IPS-NIHi7 (cell line): ENCODE data around the gene PIGA.

ENCODE experiments used
- DNase-seq: peaks from one replicate; pipeline ENCODE4 v3.0.0; 2012; ENCODE audit warnings: mixed read lengths; ENCODE audit errors: extremely low spot score

Gene PIGA, protein sequence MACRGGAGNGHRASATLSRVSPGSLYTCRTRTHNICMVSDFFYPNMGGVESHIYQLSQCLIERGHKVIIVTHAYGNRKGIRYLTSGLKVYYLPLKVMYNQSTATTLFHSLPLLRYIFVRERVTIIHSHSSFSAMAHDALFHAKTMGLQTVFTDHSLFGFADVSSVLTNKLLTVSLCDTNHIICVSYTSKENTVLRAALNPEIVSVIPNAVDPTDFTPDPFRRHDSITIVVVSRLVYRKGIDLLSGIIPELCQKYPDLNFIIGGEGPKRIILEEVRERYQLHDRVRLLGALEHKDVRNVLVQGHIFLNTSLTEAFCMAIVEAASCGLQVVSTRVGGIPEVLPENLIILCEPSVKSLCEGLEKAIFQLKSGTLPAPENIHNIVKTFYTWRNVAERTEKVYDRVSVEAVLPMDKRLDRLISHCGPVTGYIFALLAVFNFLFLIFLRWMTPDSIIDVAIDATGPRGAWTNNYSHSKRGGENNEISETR

DNA sequence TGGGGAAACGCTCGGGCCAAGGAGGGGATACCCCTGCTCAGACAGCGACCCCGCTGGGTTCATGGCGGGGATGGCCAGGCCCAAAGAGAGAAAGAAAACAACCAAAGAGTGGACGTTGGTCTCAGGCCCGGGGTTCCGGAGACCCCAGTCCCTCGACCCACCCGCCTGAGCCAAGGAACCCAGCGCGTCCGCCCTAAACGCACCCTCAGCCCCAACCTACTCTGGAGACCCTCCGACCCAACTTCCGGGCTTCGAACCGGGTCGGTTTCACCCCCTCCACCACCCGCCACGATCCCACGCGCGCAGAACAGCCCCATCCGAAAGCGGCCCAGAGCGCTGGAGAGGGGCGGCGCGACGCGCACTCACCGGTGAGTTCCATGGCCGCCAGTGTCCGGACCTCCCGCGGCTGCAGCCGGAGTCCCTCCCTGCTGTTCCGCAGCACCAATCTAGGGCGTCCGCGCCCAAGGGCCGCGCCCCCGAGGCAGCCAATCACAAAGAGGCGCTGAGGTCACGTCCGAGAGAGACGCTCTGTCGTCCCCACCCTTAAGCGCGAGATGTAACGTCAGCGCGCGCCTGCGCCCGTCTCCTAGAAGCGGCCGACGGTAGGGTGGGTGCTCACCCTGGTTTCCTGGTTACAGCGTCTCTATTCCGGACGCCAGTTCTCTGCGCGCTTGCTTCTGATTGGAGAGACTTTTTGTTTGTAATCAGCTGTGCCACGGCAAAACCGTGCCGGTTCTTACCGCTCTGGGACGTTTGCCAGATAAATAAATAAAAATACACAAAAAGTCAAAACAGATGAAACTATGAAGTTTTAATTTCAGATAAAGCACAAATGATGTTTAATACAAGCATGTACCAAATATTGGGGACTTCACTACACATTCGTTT, at the start of gene PIGA:
Gene PIGA, minus strand, starts transcription at position 389 of the 888 bp plus-strand sequence. CDS start 3,593 bp downstream, outside the sequence.
- peak; percentile 91 for DNase-seq

DNA sequence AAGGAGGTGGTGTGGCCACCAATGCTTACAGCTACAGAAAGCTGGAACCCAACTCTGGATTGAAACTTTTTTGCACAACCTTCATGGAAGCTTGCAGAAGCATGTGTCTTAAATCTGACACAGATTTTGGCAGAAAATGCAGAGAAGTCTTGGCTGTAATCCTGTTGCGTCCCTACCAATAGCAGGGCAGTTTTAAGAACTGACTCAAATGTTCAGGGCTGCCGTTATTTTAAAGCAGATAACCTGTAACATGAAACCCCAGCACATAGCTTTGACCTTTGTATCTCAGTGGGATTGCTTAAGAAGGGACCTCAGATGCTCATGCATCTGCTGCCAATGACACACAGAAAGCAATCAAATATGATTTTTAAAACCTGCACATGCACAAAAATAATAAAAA, 49.0 kb upstream of the PIGA start, which contains the start of gene VEGFD:
Gene VEGFD, minus strand, starts transcription at position 110 of the 400 bp plus-strand sequence. CDS start 467 bp downstream, outside the sequence.
- peak; percentile 16 for DNase-seq

DNA sequence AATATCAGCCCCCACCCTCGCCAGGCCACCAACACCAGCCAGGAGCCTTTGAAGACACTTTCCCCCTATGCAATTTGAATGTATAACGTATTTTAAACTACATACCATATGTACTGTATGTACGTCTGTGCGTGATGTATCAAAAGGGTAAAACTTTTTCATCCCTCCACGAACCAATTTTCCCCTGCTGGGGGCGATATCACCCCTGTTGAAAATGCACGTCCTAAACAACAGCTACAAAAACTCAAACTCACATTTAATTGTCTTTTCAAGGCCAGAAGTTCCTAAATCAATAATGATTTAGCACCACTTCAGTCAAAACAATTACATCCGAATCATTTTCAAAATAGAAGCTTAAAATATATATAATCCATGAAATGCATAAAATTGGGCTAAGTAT, 47.5 kb upstream of the PIGA start:
- DNase-seq, result no peak

DNA sequence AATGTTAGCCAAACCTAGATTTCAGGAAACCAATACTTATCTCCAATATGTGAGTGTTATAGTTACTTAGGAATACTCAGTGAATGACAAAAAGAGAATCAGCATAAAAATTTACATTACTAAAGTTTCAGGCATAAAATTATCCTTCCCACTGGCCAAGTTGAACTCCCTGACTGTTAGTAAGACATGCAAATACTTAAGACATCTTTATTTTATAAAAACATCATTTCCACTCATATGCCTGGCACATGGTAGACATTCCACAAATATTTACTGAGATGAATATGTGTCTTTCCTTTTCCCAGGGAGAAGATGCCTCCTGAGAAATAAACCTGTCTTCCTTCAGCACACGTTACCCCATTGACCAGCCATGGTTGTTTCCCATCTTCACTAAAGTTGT, 41.6 kb upstream of the PIGA start:
- no peak for DNase-seq

DNA sequence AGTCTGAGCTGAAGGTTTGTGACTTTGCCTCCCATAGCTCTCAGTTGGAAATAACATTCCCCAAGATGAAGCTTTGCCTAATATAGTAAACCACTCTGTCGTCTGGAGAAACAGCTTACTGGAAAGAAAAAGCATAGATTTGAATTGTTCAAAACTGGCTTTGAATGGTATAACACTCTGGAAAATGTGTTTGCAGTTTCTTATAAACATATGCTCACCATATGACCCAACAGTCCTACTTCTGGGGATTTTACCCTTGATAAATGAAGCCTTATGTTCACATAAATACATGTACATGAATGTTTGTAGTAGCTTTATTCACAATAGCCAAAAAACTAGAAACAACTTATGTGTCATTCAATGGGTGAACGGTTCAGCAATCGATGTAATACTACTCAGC, 38.7 kb upstream of the PIGA start:
- no peak for DNase-seq

DNA sequence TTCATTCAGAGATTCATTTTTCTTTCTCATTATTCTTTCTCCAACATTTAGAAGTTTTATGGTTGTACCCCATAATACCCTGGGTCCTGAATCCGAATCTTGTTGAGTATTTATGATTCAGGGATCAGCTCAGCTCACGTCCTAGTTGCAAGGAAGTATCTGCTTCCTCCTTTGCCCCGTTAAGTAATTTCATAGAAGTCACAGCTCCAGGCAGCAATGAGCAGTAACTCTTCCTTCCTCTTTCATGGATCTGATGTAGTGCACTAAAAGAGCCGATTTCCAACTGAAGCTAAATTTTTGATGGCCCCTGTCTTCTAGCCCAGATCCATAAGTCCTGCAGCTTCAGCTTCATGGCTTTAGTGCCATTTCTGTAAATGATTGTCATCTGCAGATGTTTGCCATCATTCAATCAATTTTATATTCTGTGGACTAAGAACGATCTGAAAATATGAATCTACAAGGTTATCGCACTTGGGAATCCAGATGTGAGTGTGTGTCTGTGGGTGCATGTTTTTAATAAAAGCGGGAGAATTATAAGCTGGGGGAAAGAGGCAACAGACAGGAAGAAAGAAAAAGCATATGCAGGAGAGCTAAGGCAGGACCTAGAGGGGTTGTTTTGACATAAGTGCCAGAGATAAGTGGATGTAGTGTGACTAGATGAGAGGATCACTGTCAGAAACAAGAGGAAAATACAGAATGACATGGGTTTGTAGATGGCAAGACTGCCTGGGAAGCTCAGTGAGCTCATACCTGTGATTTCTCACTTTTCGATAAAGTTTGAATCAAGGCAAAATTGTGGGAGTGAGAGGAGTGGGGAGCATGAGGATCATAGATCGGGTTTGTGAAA, 31.4 kb upstream of the PIGA start:
- DNase-seq, result no peak

DNA sequence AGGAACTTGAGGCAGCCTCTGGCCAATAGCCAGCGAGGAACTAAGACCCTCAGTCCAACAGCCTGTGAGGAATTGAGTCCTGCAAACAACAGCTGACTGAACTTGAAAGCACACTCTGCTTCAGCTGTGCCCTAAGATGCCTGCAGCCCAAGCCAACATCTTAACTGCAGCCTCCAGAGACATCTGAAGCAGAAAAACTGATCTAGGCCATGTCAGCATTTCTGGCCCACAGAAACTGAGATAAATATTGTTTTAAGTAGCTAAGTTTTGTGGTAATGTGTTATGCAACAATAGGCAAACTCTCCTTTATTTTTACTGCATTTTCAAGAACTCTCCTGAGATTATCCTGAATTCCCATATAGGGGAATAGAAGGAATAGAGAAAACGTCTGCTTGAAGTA, 24.4 kb upstream of the PIGA start:
- no peak for DNase-seq

DNA sequence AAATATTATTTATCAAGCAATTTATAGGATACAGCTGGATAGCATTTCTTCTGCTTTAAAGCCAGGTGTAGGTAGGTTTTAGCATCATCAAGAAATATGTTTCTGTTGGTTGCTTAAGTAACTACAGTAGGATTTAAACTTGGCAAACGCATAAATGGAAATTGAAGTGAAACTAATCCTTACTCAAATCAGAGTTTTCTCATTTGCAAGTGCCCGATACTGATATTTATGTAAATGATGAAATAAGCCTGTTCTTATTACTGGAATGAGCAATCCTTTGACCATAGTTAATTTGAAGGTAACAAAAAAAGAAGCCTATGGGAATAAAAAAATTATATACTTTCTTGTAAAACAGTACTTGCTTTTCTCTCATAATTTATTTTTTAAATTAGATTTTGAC, 23.2 kb upstream of the PIGA start:
- no peak for DNase-seq

DNA sequence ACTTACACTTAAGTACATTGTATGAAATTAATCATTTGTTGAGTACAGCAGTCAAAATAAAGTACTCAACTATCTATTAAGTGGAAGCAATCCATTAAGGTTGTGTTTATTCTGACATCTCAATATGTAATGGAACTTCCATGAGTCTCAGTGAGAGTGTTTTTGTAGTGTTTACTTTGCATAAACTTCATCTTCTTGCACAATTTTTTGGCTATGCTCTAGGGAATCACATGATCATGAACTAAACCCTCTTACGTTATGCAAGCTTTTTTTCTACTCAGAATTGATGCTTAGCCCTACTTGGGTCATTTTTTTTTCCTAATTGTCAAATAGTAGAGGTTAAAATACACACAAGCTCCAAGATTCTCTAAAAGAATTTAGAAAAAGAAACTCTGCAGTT, 21.1 kb upstream of the PIGA start:
- DNase-seq, result no peak

DNA sequence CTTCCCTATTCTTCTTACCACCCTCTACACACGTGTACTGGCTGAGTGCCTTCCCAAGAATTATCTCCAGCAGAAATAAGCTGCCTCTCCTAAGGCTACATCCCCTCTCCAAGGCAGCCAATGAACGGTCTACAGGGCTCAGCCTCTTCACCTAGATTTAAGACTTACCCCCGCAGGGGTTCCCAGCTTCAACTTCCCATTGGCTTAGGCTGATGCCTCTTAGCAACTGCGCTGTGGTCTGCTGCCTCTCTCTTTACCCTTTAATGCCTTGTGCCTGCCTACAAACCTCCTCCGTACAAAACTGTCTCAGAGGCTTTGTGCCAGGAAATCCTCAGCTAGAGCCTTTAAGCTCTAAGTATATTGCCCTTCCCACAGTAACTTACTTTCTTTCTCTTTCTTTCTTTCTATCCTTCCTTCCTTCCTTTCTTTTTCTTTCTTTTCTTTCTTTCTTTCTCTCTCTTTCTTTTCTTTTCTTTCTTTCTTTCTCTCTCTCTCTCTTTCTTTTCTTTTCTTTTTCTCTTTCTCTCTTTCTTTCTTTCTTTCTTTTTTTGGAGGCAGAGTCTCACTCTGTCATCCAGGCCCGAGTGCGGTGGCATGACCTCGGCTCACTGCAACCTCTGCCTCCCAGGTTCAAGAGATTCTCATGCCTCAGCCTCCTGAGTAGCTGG, 15.1 kb upstream of the PIGA start:
- DNase-seq, result peak; percentile 49

DNA sequence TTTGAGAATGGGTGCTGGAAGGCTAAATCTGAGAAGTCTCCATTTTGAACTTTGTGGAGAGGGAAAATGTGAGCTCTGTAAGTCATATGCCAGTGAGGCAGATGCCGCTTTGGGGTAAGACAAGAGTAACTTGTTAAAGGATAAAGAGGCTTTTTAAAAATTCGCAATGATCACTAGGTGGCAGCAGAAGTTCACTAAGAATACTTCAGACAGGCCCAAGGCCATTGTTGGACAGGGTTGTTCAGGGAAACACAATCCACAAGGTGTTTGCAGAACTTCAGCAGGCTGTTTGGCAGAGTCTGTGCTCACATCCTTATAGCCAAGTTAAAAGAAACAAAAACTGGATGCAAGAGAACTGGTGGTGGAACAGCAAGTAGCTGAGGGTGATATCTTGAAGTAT, 13.7 kb upstream of the PIGA start:
- peak; percentile 66 for DNase-seq

DNA sequence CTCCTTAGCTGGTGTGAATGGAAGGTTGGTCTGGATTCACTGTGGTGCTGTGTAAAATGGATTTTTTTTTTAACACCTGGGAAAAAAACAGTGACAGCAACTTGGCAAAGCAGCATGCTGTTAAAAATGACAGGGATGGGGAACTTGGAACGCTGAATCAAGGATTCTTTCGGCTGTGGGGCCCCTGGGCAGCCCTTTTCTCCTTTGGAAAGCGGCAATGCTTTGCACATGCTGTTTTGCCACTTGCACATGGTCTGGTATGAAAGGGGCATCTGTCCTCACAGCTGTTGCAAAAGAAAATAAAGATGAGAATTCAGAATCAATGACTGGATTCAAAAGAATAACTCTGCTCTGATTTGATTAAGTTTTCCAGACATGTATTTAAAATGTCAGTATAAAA, 10.7 kb upstream of the PIGA start:
- no peak for DNase-seq

DNA sequence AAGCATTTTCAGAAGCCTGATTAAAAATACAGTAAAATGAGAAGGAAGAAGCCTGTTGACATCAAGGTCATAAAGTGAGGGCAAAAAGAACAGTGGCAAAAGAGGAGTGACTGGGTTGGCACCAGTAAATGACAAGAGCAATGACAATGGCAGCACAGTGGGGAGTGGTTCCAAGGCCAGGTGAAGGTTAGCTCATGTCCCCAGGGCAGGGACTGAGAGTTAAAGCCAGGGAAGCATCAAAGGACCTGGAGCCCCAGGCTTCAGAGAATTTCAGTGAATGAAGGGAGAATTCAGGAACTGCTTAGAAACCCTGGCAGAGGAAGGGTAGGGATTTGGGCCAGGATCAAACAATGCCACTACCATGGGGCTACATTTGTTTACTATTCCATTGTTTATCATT, 8.8 kb upstream of the PIGA start:
- peak; percentile 20 for DNase-seq

DNA sequence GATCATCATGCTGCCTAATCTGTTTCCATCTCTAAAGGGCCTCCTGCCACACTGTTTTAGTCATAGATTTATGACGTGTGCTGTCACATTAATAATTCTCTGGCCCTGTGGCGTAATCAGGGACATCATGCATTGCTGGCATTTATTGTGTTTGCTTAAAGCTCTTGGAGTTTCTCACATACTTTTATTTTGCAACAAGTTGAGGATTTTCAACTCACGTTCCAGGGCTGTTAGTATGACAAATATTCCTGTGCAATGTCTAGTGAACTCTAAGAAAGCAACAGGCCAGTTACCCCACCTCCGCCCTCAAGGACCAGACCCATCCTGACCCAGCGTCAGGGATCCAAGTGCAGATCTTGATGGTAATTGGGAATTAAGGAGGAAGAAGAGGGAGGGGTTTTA, 7.8 kb upstream of the PIGA start:
- DNase-seq, result no peak

DNA sequence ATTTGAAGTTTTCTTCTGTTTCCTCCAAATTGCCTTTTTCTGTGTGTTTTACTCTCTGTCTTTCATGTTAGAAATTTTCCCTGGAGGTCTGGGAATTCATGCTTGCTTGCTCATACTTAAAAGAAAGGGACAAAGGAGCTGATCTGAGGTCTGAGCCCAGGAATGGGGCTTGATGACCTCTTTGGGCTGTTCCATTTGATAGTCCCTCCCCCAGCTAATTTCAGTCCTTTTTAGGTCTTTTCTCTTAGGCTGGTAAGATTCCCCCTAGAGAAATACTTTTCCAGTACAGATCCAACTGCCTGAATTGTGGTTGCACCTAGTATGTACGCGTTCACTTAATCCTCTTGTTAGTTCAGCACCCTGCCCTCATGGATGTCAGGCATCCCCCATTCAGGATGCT, 5.5 kb upstream of the PIGA start:
- DNase-seq, result no peak

DNA sequence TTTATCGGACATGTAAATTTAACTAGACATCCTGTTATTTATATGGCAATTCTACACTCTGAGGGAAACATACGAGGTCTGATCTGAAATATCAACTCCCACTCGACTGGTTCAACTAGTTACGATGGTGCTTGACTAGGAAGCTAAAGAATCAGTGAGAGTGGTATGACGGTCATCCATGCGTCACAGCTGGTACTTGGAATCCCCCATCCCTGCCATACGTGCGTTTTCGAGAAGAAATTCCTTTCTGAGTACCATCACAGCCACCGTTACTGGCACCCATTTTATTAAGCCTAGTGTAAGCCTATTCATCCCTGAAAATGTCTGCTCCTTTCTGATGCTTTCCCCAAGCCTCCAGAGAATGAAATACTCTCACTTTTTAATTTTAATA, 695 bp upstream of the PIGA start:
- no peak for DNase-seq

DNA sequence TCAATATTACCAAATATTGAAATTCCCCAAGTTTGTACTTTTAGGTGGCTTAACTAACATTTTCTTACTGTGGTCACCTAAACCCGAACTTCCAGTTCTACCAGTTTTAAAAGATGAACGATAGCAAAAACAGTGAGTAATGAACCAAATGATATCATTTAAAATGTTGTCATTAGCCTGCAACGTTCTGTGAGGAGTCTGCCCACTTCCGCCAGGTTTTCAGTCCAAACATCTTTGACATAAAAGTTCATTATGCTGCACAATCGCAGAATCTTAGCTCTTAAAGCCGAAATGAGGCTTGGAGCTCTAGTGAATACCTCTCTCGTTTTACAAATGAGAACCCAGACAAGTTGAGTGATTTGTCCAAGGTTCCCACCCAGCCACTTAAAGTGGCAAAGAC, 762 bp downstream of the PIGA start:
- no peak for DNase-seq

DNA sequence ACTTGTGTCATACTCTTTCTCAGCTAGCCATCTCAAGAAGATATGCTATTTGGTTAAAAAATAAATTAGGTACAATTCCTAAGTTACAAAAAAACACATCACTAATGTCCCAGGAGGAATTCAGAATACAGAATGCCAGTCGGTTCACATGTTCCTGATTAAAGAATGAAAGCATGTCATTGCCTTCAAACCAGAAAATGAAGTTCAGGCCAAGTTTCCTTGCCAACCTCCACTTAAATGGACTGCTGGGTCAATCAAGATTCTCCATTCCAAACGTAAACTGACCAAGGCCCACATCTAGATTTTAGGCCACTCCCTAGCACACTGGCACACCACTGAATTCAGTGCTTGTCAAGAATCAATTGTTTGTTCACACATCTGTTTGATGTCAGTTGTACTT, 6.5 kb downstream of the PIGA start:
- DNase-seq, result no peak

DNA sequence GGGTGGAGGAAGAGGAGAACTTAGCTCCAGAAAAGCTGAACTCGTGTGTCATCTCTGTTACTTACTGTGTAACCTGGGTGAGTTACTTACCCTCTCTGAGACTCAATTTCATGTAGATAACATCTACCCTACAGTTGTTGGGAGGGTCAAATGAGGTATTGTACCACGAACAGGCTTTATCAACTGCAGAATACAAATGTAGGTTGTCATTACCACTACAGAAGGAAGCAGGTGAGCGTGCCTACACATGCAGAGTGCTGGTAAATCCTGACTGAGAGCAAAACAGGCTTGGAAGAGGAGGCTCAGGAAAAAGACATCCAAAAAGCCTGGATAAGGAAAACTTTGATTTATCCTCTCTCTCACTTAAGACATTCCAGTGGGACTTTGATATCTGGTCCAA, 7.2 kb downstream of the PIGA start:
- DNase-seq, result no peak

DNA sequence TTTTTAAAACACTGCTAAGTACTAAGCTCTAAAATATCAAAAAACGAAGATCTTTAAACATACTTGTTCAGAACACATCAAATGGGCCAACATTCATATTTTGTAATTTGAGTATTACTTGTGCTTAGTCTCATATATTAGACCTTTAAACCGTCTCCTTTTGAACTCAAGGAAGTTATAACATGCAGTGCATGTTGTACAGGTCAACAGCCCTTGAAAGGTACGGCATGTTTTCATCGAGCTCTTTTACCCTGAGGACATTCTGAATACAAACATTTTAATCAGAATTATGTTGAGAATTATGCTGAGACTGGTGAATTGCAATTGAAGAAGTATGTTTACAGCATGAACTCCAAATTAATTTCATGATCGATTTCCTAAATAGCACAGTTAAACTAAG, 12.9 kb downstream of the PIGA start:
- DNase-seq, result no peak

DNA sequence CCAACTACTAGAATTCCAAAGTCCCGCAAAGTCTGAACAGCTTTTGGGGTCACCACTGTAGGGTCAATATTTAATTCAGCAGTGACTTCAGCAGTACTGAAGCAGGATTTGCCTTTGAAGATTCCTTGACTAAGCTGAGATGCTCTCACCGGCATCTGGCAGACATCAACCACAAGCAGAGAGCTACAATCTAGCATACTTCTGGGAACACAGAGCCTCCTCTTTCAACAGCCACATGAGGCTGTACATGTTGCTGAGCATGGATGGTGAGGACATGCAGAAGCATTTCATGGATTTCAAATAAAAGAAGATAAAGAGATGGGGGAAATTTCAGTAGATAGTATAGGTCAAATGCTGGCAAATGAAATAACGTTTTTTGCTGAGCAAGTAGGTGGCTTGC, 13.3 kb downstream of the PIGA start:
- no peak for DNase-seq
